ENCODE results near the gene MMEL1. TPM values are rescaled to one million over a fixed set of nuclear protein-coding genes. Genes with fewer than 3 reads are reported as not detected.
"Not testable (repeated sequence)": the region's sequence is repeated elsewhere in the genome, so short reads cannot be mapped to it uniquely, and the experiment has no call there.

The MMEL1 gene
- total RNA-seq, 1 donor from 2014 or later: 4.0 TPM

DNA sequence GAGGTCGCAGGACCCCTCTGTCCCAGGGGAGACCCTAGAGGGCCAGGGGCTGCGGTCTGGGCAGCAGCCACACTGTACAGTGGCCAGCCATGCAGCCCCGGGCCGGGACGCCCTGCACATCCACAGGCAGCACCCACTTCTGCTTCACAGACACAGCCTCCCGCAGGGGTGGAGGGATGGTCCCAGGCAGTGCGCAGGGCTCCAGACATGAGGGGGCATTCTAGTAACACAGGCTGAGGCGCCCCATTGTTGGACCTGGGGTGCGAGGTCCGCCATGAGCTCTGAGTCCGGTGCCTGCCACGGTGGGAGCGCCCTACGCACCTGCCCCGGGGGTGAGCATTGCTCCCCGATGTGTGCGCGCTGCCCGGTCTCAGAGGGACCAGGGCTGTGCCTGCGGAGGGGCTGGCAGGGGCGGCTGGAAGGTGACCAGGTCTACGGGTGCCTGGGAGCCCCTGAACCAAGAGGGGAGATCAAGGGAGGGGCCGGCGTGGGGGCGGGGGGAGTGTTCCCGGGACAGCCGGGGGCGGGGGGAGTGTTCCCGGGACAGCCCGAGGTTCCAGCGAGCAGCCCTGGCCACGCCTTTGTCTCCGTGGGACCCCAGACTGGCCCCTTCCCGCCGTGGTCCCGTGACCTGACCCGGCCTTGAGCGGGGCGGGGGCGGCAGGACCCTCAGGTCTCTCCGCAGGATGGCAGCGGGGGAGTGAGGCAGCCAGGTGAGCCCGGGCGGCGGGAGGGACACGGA is 4.5 kb downstream of the MMEL1 start:
- TF ChIP-seq, protein P1, sequence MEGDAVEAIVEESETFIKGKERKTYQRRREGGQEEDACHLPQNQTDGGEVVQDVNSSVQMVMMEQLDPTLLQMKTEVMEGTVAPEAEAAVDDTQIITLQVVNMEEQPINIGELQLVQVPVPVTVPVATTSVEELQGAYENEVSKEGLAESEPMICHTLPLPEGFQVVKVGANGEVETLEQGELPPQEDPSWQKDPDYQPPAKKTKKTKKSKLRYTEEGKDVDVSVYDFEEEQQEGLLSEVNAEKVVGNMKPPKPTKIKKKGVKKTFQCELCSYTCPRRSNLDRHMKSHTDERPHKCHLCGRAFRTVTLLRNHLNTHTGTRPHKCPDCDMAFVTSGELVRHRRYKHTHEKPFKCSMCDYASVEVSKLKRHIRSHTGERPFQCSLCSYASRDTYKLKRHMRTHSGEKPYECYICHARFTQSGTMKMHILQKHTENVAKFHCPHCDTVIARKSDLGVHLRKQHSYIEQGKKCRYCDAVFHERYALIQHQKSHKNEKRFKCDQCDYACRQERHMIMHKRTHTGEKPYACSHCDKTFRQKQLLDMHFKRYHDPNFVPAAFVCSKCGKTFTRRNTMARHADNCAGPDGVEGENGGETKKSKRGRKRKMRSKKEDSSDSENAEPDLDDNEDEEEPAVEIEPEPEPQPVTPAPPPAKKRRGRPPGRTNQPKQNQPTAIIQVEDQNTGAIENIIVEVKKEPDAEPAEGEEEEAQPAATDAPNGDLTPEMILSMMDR (IDR thresholded peaks at IDR 0.05; ENCODE audit: partially characterized antibody, unreplicated experiment): no peak
- peaks cover 7% of the 10 kb centered on the region for H3K9me3 Mint-ChIP-seq (ENCODE audit: unreplicated experiment)
- peaks cover 19% of the 10 kb centered on the region for H3K27me3 Mint-ChIP-seq (ENCODE audit: unreplicated experiment)
- H3K36me3 Mint-ChIP-seq (ENCODE audit: unreplicated experiment): peaks cover 8% of the 10 kb centered on the region
- no peak overlapping the region for H3K27ac Mint-ChIP-seq (ENCODE audit: unreplicated experiment)
- no peaks in the 10 kb centered on the region for H3K4me1 Mint-ChIP-seq (ENCODE audit: low read depth, unreplicated experiment)
- DNase-seq: no peak
- H3K4me3 Mint-ChIP-seq (ENCODE audit: unreplicated experiment): no peak overlapping the region

DNA sequence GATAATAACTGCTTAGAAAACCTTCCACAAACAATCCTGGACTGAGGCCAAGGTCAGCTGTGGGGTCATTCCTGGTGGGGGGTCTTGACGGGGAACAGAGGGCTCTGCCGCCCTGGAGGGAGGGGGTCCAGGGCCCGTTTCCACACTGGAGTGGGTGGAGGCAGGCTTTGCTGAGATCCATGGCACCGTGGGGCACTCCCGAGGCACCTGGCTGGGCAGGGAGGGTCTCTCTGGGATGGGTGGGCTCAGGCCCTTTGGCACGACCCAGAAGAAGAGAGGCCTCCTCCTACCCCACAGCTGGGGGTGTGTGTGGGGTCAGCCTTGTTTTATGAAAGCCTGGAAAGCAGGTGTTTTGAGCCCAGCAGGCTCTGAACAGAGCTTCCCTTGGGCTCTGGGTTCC is 5.1 kb downstream of the MMEL1 start:
- Mint-ChIP-seq H3K27me3 (ENCODE audit: unreplicated experiment) (peaks cover 19% of the 10 kb centered on the region), H3K4me3 (ENCODE audit: unreplicated experiment) (no peak overlapping the region)
- no peak for DNase-seq

GRCh38 chr1:2625748-2626147 is 7.1 kb downstream of the MMEL1 start:
- H3K27me3 Mint-ChIP-seq (ENCODE audit: unreplicated experiment): peaks cover 14% of the 10 kb centered on the region
- not testable (repeated sequence) for H3K36me3 Mint-ChIP-seq (ENCODE audit: unreplicated experiment); H3K4me1 Mint-ChIP-seq (ENCODE audit: low read depth, unreplicated experiment); H3K27ac Mint-ChIP-seq (ENCODE audit: unreplicated experiment); DNase-seq; H3K4me3 Mint-ChIP-seq (ENCODE audit: unreplicated experiment); H3K9me3 Mint-ChIP-seq (ENCODE audit: unreplicated experiment)

More for the DNA sequence above, 5.1 kb downstream of the MMEL1 start:
- Mint-ChIP-seq H3K27ac (ENCODE audit: unreplicated experiment) (no peak overlapping the region), H3K4me1 (ENCODE audit: low read depth, unreplicated experiment) (no peaks in the 10 kb centered on the region), H3K36me3 (ENCODE audit: unreplicated experiment) (peaks cover 8% of the 10 kb centered on the region), H3K9me3 (ENCODE audit: unreplicated experiment) (peaks cover 7% of the 10 kb centered on the region)
- TF ChIP-seq, protein P1 (IDR thresholded peaks at IDR 0.05; ENCODE audit: partially characterized antibody, unreplicated experiment): no peak

GRCh38 chr1:2625311-2625710 is 7.5 kb downstream of the MMEL1 start:
- Mint-ChIP-seq H3K36me3 (ENCODE audit: unreplicated experiment) (peaks cover 2% of the 10 kb centered on the region), H3K4me3 (ENCODE audit: unreplicated experiment) (no peak overlapping the region), H3K27me3 (ENCODE audit: unreplicated experiment) (peaks cover 10% of the 10 kb centered on the region), H3K27ac (ENCODE audit: unreplicated experiment) (no peak overlapping the region), H3K9me3 (ENCODE audit: unreplicated experiment) (peaks cover 6% of the 10 kb centered on the region), H3K4me1 (ENCODE audit: low read depth, unreplicated experiment) (no peaks in the 10 kb centered on the region)
- no peak for DNase-seq
- TF ChIP-seq, protein P1 (IDR thresholded peaks at IDR 0.05; ENCODE audit: partially characterized antibody, unreplicated experiment): no peak

DNA sequence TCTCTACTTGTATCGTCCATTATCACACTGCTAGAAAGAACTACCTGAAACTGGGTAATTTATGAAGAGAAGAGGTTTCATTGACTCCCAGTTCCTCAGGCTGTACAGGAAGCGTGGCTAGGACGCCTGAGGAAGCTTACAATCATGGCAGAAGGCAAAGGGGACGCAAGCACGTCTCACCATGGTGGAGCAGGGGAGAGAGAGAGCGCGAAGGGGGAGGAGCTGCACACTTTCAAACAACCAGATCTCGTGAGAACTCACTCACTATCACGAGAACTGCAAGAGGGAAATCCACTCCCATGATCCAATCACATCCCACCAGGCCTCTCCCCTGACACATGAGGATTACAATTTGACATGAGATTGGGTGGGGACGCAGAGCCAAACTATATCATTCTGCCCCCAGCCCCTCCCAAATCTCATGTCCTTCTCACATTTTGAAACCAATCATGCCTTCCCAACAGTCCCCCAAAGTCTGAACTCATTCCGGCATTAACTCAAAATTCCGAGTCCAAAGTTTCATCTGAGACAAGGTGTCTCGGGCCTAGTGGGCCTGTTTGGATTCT is 8.0 kb downstream of the MMEL1 start:
- Mint-ChIP-seq H3K9me3 (ENCODE audit: unreplicated experiment) (peaks cover 5% of the 10 kb centered on the region), H3K27ac (ENCODE audit: unreplicated experiment) (no peak overlapping the region), H3K27me3 (ENCODE audit: unreplicated experiment) (peaks cover 5% of the 10 kb centered on the region), H3K36me3 (ENCODE audit: unreplicated experiment) (no peaks in the 10 kb centered on the region), H3K4me3 (ENCODE audit: unreplicated experiment) (no peak overlapping the region), H3K4me1 (ENCODE audit: low read depth, unreplicated experiment) (no peaks in the 10 kb centered on the region)
- DNase-seq: no peak
- TF ChIP-seq, protein P1 (IDR thresholded peaks at IDR 0.05; ENCODE audit: partially characterized antibody, unreplicated experiment): no peak

All from glutamatergic neuron (in vitro differentiated cells).